ENCODE measurements around the gene DENND1A. TPM values are rescaled to one million over a fixed set of nuclear protein-coding genes. Genes with fewer than 3 reads are reported as not detected.

The DENND1A gene
- total and polyA plus RNA-seq, 2 experiments from 2014 or later = 13.1 to 28.7 TPM

DNA sequence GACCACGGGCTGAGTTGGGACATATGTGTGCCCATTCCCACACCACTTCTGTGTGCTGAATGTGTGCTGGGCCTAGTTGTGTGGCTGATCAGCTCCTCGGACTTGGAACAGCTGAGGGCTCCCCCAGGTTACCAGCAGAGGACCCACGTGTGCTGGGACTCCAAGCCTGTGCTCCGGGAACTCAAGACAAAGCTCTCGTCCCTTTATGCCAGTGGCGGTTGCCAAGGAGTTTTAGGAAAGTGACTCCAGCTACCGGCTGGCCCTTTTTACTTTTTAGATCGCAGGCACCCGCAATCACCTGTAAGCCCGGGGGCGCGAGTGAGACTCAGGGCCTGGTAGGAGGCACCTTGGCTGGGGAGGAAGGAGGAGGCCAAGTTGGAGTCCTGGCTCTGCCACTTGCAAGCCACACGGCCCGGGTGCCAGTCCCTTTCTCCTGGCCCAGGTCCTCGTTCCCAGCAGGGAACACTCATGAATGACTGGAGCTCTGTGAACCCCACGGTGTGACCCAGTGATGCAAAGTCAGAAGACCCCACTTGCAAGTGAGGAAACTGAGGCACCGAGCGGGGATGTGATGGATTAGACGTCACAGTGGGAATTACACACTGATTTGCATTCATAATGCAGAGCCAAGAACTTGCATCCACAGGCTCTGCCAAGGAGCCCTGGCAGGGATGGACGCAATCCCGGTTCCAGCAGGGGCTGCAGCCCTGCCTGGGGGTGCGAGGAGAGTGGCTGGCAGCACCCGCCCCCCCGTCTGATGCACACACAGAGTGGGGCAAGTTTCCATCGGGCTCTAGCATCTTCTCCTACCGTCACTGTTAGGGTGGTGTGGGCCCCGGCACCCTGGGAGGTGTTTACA lies 547.0 kb downstream of the DENND1A start:
- H3K79me2 ChIP-seq (replicated peaks; ENCODE audit: insufficient read depth) = no peaks in the 10 kb centered on the region
- H3K27ac ChIP-seq (ENCODE audit: low read depth) = no peak overlapping the region
- no peaks in the 10 kb centered on the region for H3K9me2 ChIP-seq (ENCODE audit: insufficient read depth)
- no peak for ATAC-seq
- H3K27me3 Mint-ChIP-seq (ENCODE audit: insufficient read depth, low read depth, poor library complexity) = peaks cover 16% of the 10 kb centered on the region
- H3K4me3 ChIP-seq = no peak overlapping the region
- no peak overlapping the region for H3K4me3 Mint-ChIP-seq
- H2AFZ ChIP-seq = no peak overlapping the region
- H3K9me3 Mint-ChIP-seq = no peaks in the 10 kb centered on the region
- TF ChIP-seq, protein P1, sequence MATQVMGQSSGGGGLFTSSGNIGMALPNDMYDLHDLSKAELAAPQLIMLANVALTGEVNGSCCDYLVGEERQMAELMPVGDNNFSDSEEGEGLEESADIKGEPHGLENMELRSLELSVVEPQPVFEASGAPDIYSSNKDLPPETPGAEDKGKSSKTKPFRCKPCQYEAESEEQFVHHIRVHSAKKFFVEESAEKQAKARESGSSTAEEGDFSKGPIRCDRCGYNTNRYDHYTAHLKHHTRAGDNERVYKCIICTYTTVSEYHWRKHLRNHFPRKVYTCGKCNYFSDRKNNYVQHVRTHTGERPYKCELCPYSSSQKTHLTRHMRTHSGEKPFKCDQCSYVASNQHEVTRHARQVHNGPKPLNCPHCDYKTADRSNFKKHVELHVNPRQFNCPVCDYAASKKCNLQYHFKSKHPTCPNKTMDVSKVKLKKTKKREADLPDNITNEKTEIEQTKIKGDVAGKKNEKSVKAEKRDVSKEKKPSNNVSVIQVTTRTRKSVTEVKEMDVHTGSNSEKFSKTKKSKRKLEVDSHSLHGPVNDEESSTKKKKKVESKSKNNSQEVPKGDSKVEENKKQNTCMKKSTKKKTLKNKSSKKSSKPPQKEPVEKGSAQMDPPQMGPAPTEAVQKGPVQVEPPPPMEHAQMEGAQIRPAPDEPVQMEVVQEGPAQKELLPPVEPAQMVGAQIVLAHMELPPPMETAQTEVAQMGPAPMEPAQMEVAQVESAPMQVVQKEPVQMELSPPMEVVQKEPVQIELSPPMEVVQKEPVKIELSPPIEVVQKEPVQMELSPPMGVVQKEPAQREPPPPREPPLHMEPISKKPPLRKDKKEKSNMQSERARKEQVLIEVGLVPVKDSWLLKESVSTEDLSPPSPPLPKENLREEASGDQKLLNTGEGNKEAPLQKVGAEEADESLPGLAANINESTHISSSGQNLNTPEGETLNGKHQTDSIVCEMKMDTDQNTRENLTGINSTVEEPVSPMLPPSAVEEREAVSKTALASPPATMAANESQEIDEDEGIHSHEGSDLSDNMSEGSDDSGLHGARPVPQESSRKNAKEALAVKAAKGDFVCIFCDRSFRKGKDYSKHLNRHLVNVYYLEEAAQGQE (IDR thresholded peaks at IDR 0.05; ENCODE audit: unreplicated experiment) = no peak
- TF ChIP-seq POLR2AphosphoS5 (IDR thresholded peaks at IDR 0.05; ENCODE audit: low read depth) (no peak), CREB1 (CRISPR knock-in tag; IDR thresholded peaks at IDR 0.05; ENCODE audit: low read depth) (no peak), ETS1 (IDR thresholded peaks at IDR 0.05) (no peak), JUNB (IDR thresholded peaks at IDR 0.05; ENCODE audit: unreplicated experiment) (no peak), ZNF331 (CRISPR knock-in tag; IDR thresholded peaks at IDR 0.05; ENCODE audit: low read depth) (no peak), EZH2 (IDR thresholded peaks at IDR 0.05; ENCODE audit: low read depth, unreplicated experiment) (no peak), ZNF462 (CRISPR knock-in tag; IDR thresholded peaks at IDR 0.05) (no peak), STAT1 (IDR thresholded peaks at IDR 0.05; ENCODE audit: unreplicated experiment) (no peak), EZH2phosphoT487 (IDR thresholded peaks at IDR 0.05; ENCODE audit: unreplicated experiment) (no peak)
- TF ChIP-seq, protein P2, sequence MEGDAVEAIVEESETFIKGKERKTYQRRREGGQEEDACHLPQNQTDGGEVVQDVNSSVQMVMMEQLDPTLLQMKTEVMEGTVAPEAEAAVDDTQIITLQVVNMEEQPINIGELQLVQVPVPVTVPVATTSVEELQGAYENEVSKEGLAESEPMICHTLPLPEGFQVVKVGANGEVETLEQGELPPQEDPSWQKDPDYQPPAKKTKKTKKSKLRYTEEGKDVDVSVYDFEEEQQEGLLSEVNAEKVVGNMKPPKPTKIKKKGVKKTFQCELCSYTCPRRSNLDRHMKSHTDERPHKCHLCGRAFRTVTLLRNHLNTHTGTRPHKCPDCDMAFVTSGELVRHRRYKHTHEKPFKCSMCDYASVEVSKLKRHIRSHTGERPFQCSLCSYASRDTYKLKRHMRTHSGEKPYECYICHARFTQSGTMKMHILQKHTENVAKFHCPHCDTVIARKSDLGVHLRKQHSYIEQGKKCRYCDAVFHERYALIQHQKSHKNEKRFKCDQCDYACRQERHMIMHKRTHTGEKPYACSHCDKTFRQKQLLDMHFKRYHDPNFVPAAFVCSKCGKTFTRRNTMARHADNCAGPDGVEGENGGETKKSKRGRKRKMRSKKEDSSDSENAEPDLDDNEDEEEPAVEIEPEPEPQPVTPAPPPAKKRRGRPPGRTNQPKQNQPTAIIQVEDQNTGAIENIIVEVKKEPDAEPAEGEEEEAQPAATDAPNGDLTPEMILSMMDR (conservative IDR thresholded peaks at IDR 0.05; ENCODE audit: low read depth in 2 of 2) = no peak
- H4K20me1 ChIP-seq (replicated peaks; ENCODE audit: insufficient read depth) = no peaks in the 10 kb centered on the region
- H3F3A ChIP-seq (replicated peaks; ENCODE audit: low read depth) = peaks cover 3% of the 10 kb centered on the region; the same call in 1 of the 2 replicates
- H3K27me3 ChIP-seq (ENCODE audit: insufficient read depth) = no peaks in the 10 kb centered on the region
- DNase-seq (ENCODE audit: low spot score) = no peak
- H3K4me1 ChIP-seq (ENCODE audit: insufficient read depth) = no peaks in the 10 kb centered on the region; the same call in 1 of the 2 replicates
- no peaks in the 10 kb centered on the region for H3K36me3 ChIP-seq (ENCODE audit: insufficient read depth)
- H3K4me1 Mint-ChIP-seq = peaks cover 2% of the 10 kb centered on the region; the same call in 1 of the 3 replicates
- H3K4me2 ChIP-seq = no peak overlapping the region
- no peaks in the 10 kb centered on the region; the same call in 2 of the 3 replicates for H3K36me3 Mint-ChIP-seq (ENCODE audit: low read depth)
- H3K27ac Mint-ChIP-seq = no peak overlapping the region
